ENCODE data around the gene ASCL5. TPM values are rescaled to one million over a fixed set of nuclear protein-coding genes. Genes with fewer than 3 reads are reported as not detected.

ASCL5 gene
- total and polyA plus RNA-seq, 9 of the 15 experiments (the other 6 are each of a cell fraction or from before 2014, with no cell fraction given), result 0.09 TPM; not detected in 8

- TF ChIP-seq ZNF318 (IDR thresholded peaks at IDR 0.05; ENCODE audit: borderline replicate concordance in 1 of 2, low read depth in 1 of 2), result no peak
- no peak for TF ChIP-seq PRPF4 (IDR thresholded peaks at IDR 0.05; ENCODE audit: insufficient read depth, low read depth, low read length, poor library complexity, severe bottlenecking)
- no peak for TF ChIP-seq FOXO4 (CRISPR knock-in tag; IDR thresholded peaks at IDR 0.05)
- TF ChIP-seq NR1H2 (CRISPR knock-in tag; IDR thresholded peaks at IDR 0.05), result 0 out of 2 replicates have a peak, but pooled peaks have one; percentile 15
- no peak for TF ChIP-seq NELFE (IDR thresholded peaks at IDR 0.05; ENCODE audit: insufficient read depth, insufficient read length)
- TF ChIP-seq ARID3A (IDR thresholded peaks at IDR 0.05; ENCODE audit: borderline replicate concordance, low read depth, low read length), result no peak
- TF ChIP-seq ZZZ3 (IDR thresholded peaks at IDR 0.05), result no peak
- no peak for TF ChIP-seq E2F1 (CRISPR knock-in tag; IDR thresholded peaks at IDR 0.05)
- TF ChIP-seq ZBTB8A (IDR thresholded peaks at IDR 0.05; ENCODE audit: partially characterized antibody), result no peak
- TF ChIP-seq GTF2A2 (tag; IDR thresholded peaks at IDR 0.05), result no peak
- TF ChIP-seq FOSL1 (tag; conservative IDR thresholded peaks at IDR 0.05), result no peak; the same call in none of the 2 replicates
- TF ChIP-seq NCOA2 (IDR thresholded peaks at IDR 0.05; ENCODE audit: partially characterized antibody in 2 of 2), result no peak
Observed at GRCh38 chr1:201153474-201154388, 26.7 kb upstream of the ASCL5 start (continued).

Measured in K562 (cell line).